Measurements from ENCODE around the gene TAF4B. TPM values are rescaled to one million over a fixed set of nuclear protein-coding genes. Genes with fewer than 3 reads are reported as not detected.

Gene TAF4B
- total and polyA plus RNA-seq, 9 of the 15 experiments (the other 6 are each of a cell fraction or from before 2014, with no cell fraction given), result 4.5 to 25.3 (median 20.5) TPM

- TF ChIP-seq ZNF143 (CRISPR knock-in tag; IDR thresholded peaks at IDR 0.05) (no peak), ZNF830 (CRISPR knock-in tag; IDR thresholded peaks at IDR 0.05) (no peak), KDM1A (IDR thresholded peaks at IDR 0.05) (no peak), ZNF324 (CRISPR knock-in tag; IDR thresholded peaks at IDR 0.05) (no peak), POLR3A (IDR thresholded peaks at IDR 0.05; ENCODE audit: borderline replicate concordance, extremely low read depth, insufficient read depth, insufficient read length) (no peak), ZNF583 (CRISPR knock-in tag; IDR thresholded peaks at IDR 0.05) (no peak), ZNF780A (CRISPR knock-in tag; IDR thresholded peaks at IDR 0.05) (no peak), SMARCA5 (IDR thresholded peaks at IDR 0.05) (no peak), FIP1L1 (IDR thresholded peaks at IDR 0.05; ENCODE audit: low read depth, low read length, poor library complexity, severe bottlenecking) (no peak)
- TF ChIP-seq, protein P1, sequence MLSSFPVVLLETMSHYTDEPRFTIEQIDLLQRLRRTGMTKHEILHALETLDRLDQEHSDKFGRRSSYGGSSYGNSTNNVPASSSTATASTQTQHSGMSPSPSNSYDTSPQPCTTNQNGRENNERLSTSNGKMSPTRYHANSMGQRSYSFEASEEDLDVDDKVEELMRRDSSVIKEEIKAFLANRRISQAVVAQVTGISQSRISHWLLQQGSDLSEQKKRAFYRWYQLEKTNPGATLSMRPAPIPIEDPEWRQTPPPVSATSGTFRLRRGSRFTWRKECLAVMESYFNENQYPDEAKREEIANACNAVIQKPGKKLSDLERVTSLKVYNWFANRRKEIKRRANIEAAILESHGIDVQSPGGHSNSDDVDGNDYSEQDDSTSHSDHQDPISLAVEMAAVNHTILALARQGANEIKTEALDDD (IDR thresholded peaks at IDR 0.05), result no peak
Observed at GRCh38 chr18:26336572-26336971, 110.3 kb downstream of the TAF4B start (continued).

- Histone ChIP-seq H3K4me1 (replicated peaks in 1 of 2; ENCODE audit: control insufficient read depth in 2 of 2, insufficient read depth in 2 of 2, low read length in 2 of 2) (no peaks in the 10 kb centered on the region), H3K9me1 (ENCODE audit: control insufficient read depth, insufficient read depth, low read length) (no peaks in the 10 kb centered on the region), H4K20me1 (replicated peaks; ENCODE audit: control insufficient read depth, insufficient read depth, low read length) (no peaks in the 10 kb centered on the region), H3K4me3 (no peak overlapping the region), H3K79me2 (ENCODE audit: control insufficient read depth, insufficient read depth, low read length) (no peaks in the 10 kb centered on the region), H3K4me2 (ENCODE audit: insufficient read depth, low read length) (no peak overlapping the region), H3K27me3 (ENCODE audit: control insufficient read depth in 2 of 2, insufficient read depth in 2 of 2, low read length in 2 of 2) (no peaks in the 10 kb centered on the region), H2AFZ (ENCODE audit: low read depth, low read length) (no peak overlapping the region), H3K36me3 (ENCODE audit: control insufficient read depth, insufficient read depth, low read length) (peaks cover 5% of the 10 kb centered on the region; the same call in 1 of the 3 replicates), H3K9ac (ENCODE audit: insufficient read depth in 1 of 2, low read depth in 2 of 2, low read length in 2 of 2) (no peak overlapping the region), H3K27ac (ENCODE audit: extremely low read depth, low read depth, low read length) (no peak overlapping the region), H3K9me3 (replicated peaks; ENCODE audit: control insufficient read depth, insufficient read depth, low read depth, low read length) (peaks cover 2% of the 10 kb centered on the region)
- no peak for FAIRE-seq
- DNase-seq (ENCODE audit: extremely low read depth in 1 of 4, low spot score in 3 of 4), result no peak
- POLR2A ChIA-PET, result no interaction called here
- in situ Hi-C loops (cut with MboI) (no loop called here), intact Hi-C loops (cut with micrococcal nuclease) (no loop called here)
- no TSS peak for BruUV-seq (replicated peaks)
- no peak for ATAC-seq
- TF ChIP-seq RBM34 (IDR thresholded peaks at IDR 0.05; ENCODE audit: borderline replicate concordance, insufficient read depth, low read length) (no peak), ZSCAN32 (CRISPR knock-in tag; IDR thresholded peaks at IDR 0.05) (no peak), ZNF764 (CRISPR knock-in tag; IDR thresholded peaks at IDR 0.05; ENCODE audit: low read depth) (no peak), CCAR2 (IDR thresholded peaks at IDR 0.05; ENCODE audit: low read depth, low read length) (no peak), ZNF232 (CRISPR knock-in tag; IDR thresholded peaks at IDR 0.05) (no peak), ZNF140 (CRISPR knock-in tag; IDR thresholded peaks at IDR 0.05) (no peak), ZKSCAN1 (IDR thresholded peaks at IDR 0.05; ENCODE audit: low read depth, low read length) (no peak)
- TF ChIP-seq, protein P1 (IDR thresholded peaks at IDR 0.05), result no peak
- TF ChIP-seq, protein P2, sequence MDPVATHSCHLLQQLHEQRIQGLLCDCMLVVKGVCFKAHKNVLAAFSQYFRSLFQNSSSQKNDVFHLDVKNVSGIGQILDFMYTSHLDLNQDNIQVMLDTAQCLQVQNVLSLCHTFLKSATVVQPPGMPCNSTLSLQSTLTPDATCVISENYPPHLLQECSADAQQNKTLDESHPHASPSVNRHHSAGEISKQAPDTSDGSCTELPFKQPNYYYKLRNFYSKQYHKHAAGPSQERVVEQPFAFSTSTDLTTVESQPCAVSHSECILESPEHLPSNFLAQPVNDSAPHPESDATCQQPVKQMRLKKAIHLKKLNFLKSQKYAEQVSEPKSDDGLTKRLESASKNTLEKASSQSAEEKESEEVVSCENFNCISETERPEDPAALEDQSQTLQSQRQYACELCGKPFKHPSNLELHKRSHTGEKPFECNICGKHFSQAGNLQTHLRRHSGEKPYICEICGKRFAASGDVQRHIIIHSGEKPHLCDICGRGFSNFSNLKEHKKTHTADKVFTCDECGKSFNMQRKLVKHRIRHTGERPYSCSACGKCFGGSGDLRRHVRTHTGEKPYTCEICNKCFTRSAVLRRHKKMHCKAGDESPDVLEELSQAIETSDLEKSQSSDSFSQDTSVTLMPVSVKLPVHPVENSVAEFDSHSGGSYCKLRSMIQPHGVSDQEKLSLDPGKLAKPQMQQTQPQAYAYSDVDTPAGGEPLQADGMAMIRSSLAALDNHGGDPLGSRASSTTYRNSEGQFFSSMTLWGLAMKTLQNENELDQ (CRISPR knock-in tag; IDR thresholded peaks at IDR 0.05; ENCODE audit: borderline replicate concordance), result no peak
- TF ChIP-seq, protein P3, sequence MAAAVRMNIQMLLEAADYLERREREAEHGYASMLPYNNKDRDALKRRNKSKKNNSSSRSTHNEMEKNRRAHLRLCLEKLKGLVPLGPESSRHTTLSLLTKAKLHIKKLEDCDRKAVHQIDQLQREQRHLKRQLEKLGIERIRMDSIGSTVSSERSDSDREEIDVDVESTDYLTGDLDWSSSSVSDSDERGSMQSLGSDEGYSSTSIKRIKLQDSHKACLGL (CRISPR knock-in tag; IDR thresholded peaks at IDR 0.05; ENCODE audit: borderline replicate concordance, poor library complexity, severe bottlenecking), result no peak
- CTCF ChIA-PET (ENCODE audit: low intra/inter-chr PET ratio), result no interaction called here
Observed at GRCh38 chr18:26342646-26343045, 116.4 kb downstream of the TAF4B start.
